GM10248 (cell line): ENCODE measurements around the gene MT1E.
"Not testable (repeated sequence)": the region's sequence is repeated elsewhere in the genome, so short reads cannot be mapped to it uniquely, and the experiment has no call there.

Experiments used
- CTCF ChIA-PET: fragments of 300-600 bp; sonication (Branson Sonifier 250); formaldehyde crosslinking; extraction: SDS; loops from one replicate; lab custom pipeline; 2021; ENCODE audit warnings: antibody characterized with exemption; lab: Yijun Ruan, JAX
- POLR2A ChIA-PET: fragments of 350-650 bp; sonication (Branson Sonifier 250); formaldehyde crosslinking; extraction: SDS; loops from one replicate; lab custom pipeline; 2020; ENCODE audit warnings: antibody characterized with exemption; lab: Yijun Ruan, JAX
- DNase-seq: peaks from one replicate; pipeline ENCODE4 v3.0.0; 2012; ENCODE audit errors: extremely low spot score
- TF ChIP-seq, protein P1 (sequence below): IDR thresholded peaks from 2 replicates; pipeline ENCODE4 v1.5.1; 2012; ENCODE audit warnings: mild to moderate bottlenecking, low read depth; ENCODE audit errors: extremely low read depth, missing control alignments, control extremely low read depth

The MT1E gene

GRCh38 chr16:56669840-56670619 lies 44.4 kb downstream of the MT1E start:
- no peak for DNase-seq
- CTCF ChIA-PET: no interaction called here
- TF ChIP-seq, protein P1, sequence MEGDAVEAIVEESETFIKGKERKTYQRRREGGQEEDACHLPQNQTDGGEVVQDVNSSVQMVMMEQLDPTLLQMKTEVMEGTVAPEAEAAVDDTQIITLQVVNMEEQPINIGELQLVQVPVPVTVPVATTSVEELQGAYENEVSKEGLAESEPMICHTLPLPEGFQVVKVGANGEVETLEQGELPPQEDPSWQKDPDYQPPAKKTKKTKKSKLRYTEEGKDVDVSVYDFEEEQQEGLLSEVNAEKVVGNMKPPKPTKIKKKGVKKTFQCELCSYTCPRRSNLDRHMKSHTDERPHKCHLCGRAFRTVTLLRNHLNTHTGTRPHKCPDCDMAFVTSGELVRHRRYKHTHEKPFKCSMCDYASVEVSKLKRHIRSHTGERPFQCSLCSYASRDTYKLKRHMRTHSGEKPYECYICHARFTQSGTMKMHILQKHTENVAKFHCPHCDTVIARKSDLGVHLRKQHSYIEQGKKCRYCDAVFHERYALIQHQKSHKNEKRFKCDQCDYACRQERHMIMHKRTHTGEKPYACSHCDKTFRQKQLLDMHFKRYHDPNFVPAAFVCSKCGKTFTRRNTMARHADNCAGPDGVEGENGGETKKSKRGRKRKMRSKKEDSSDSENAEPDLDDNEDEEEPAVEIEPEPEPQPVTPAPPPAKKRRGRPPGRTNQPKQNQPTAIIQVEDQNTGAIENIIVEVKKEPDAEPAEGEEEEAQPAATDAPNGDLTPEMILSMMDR: no peak
- POLR2A ChIA-PET: no interaction called here

- ChIA-PET POLR2A (no interaction called here), CTCF (no interaction called here)
- DNase-seq: no peak
- TF ChIP-seq, protein P1: no peak
Measured at GRCh38 chr16:56670620-56670934, 45.0 kb downstream of the MT1E start.

GRCh38 chr16:56671691-56672090 lies 46.1 kb downstream of the MT1E start:
- POLR2A ChIA-PET, DNase-seq: not testable (repeated sequence)
- CTCF ChIA-PET: interaction anchor here (4.1 kb wide), 1 partner anchor 30 kb away, joined by 20 read pairs; no protein-coding TSS in a partner anchor

- DNase-seq, POLR2A ChIA-PET: not testable (repeated sequence)
- CTCF ChIA-PET: interaction anchor here (4.1 kb wide), 1 partner anchor 30 kb away, joined by 20 read pairs; no protein-coding TSS in a partner anchor
Measured at GRCh38 chr16:56672171-56672570, 46.6 kb downstream of the MT1E start.

DNA sequence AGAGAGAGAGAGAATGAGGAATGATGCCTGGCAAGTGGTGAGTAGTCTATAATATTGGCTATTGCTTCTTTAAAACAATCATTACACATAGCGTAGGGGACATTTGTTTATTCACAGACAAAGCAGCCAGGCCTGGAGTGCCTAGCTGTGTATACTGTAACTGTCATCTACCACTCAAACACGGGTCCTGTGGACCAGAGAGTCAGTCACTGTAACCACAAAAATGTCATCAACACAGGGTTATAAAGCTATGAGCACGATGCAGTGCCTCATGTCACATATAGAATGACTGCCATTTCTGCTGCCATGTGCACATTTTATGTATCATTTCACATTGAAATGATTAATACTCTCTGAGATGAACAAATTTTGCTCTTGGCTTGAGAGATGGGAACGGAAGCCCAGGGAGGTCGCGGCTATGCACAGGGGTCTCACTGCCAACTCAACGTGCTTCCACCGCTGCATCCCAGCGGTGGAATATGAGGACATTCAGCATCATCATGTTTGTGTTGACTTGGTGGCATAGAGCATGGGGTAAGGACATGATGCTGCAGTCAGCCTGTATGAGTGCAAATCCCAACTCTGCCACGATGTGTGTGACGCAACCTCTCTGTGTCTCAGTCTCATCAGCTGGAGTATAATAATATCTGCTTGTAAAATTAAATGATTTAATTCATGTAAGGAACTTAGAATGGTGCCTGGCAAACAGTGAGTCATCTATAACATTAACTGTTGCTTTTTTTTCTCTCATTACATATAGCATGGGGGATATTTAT lies 47.4 kb downstream of the MT1E start:
- DNase-seq: no peak
- TF ChIP-seq, protein P1: no peak
- ChIA-PET CTCF (interaction anchor here (1.5 to 4.1 kb wide), 3 partner anchors 17 to 49 kb away, joined by 4 to 20 read pairs (median 7); no protein-coding TSS in a partner anchor), POLR2A (no interaction called here)

DNA sequence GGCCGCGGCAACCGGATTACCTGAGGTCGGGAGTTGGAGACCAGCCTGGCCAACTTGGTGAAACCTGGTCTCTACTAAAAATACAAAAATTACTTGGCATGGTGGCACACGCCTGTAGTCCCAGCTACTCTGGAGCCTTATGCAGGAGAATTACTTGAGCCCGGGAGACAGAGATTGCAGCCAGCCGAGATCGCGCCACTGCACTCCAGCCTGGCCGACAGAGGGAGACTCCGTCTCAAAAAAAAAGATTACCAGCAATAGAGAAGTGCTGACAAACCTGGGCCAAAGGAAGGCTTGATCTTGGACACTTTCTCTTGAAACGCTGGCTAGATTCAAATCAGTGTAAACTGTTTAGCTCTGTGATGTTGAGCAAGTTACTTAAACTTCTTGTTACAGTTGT lies 48.3 kb downstream of the MT1E start:
- no peak for DNase-seq
- TF ChIP-seq, protein P1: peak; percentile 50
- POLR2A ChIA-PET: no interaction called here
- CTCF ChIA-PET: interaction anchor here (1.2 to 4.1 kb wide), 4 partner anchors 16 to 98 kb away, joined by 3 to 20 read pairs (median 6); no protein-coding TSS in a partner anchor

DNA sequence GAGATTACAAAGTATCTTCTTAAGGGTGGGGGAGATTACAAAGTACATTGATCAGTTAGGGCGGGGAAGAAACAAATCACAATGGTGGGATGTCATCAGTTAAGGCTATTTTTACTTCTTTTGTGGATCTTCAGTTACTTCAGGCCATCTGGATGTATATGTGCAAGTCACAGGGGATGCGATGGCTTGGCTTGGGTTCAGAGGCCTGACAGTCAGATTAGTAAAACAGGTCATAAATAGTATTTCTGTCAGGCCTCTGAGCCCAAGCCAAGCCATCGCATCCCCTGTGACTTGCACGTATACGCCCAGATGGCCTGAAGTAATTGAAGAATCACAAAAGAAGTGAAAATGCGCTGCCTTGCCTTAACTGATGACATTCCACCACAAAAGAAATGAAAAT lies 49.0 kb downstream of the MT1E start:
- DNase-seq, POLR2A ChIA-PET: not testable (repeated sequence)
- CTCF ChIA-PET: interaction anchor here (1.2 to 4.1 kb wide), 3 partner anchors 27 to 98 kb away, joined by 3 to 20 read pairs (median 4); no protein-coding TSS in a partner anchor

GRCh38 chr16:56675685-56676210 lies 50.2 kb downstream of the MT1E start:
- TF ChIP-seq, protein P1: no peak
- POLR2A ChIA-PET: no interaction called here
- DNase-seq: no peak
- CTCF ChIA-PET: interaction anchor here (1.1 to 2.2 kb wide), 2 partner anchors 20 to 26 kb away, joined by 5 to 14 read pairs; no protein-coding TSS in a partner anchor
